GM23338 (cell line): ENCODE data around the gene CADPS2. TPM values are rescaled to one million over a fixed set of nuclear protein-coding genes. Genes with fewer than 3 reads are reported as not detected.

Experiments used
- ATAC-seq: fragments of 200-7000 bp; cut with Tn5 transposase; 3 replicates; pipeline ENCODE4 v1.9.1; 2020
- DNase-seq: peaks from one replicate; pipeline ENCODE4 v3.0.0-alpha.2; 2015; ENCODE audit warnings: low spot score
- H2AFZ ChIP-seq: fragments of 200-600 bp; sonication (generic); 2 replicates; pipeline ENCODE4 v1.8.0; 2016; ENCODE audit warnings: antibody characterized with exemption, mild to moderate bottlenecking, moderate library complexity
- H3F3A ChIP-seq: fragments of 200-600 bp; sonication (generic); replicated peaks from 2 replicates; pipeline ENCODE4 v1.8.0; 2017; ENCODE audit warnings: antibody characterized with exemption, mixed run types, low read depth
- H3K27ac ChIP-seq: fragments of 200-600 bp; sonication (generic); 2 replicates; pipeline ENCODE4 v1.6.1; 2016; ENCODE audit warnings: low read depth
- H3K27me3 ChIP-seq: fragments of 200-600 bp; sonication (generic); 2 replicates; pipeline ENCODE4 v1.8.0; 2016; ENCODE audit warnings: mild to moderate bottlenecking, mixed run types, moderate library complexity; ENCODE audit not compliant: insufficient read depth
- H3K36me3 ChIP-seq: fragments of 200-600 bp; sonication (generic); 2 replicates; pipeline ENCODE4 v1.8.0; 2016; ENCODE audit warnings: mild to moderate bottlenecking; ENCODE audit not compliant: insufficient read depth
- H3K4me1 ChIP-seq: fragments of 200-600 bp; sonication (generic); 2 replicates; pipeline ENCODE4 v1.8.0; 2016; ENCODE audit warnings: mild to moderate bottlenecking, moderate library complexity; ENCODE audit not compliant: insufficient read depth
- H3K4me2 ChIP-seq: fragments of 200-600 bp; sonication (generic); 2 replicates; pipeline ENCODE4 v1.7.1; 2017; ENCODE audit warnings: mixed run types
- H3K4me3 ChIP-seq: fragments of 200-600 bp; sonication (generic); 2 replicates; pipeline ENCODE4 v1.6.1; 2016; ENCODE audit warnings: mixed run types
- H3K79me2 ChIP-seq: fragments of 200-600 bp; sonication (generic); replicated peaks from 2 replicates; pipeline ENCODE4 v1.8.0; 2017; ENCODE audit warnings: mild to moderate bottlenecking; ENCODE audit not compliant: insufficient read depth
- H3K9me2 ChIP-seq: fragments of 200-600 bp; sonication (generic); 2 replicates; pipeline ENCODE4 v1.8.0; 2017; ENCODE audit not compliant: insufficient read depth
- H4K20me1 ChIP-seq: fragments of 200-600 bp; sonication (generic); replicated peaks from 2 replicates; pipeline ENCODE4 v1.8.0; 2017; ENCODE audit warnings: mild to moderate bottlenecking; ENCODE audit not compliant: insufficient read depth
- H3K27ac Mint-ChIP-seq: 2 replicates; pipeline ENCODE4 v1.8.0; 2020; ENCODE audit warnings: inconsistent platforms, mild to moderate bottlenecking, moderate library complexity, mixed read lengths
- H3K27me3 Mint-ChIP-seq: 3 replicates; pipeline ENCODE4 v1.8.0; 2022; ENCODE audit warnings: low read depth, mild to moderate bottlenecking, moderate library complexity, mixed read lengths, inconsistent platforms; ENCODE audit not compliant: insufficient read depth, poor library complexity
- H3K36me3 Mint-ChIP-seq: 3 replicates; pipeline ENCODE4 v1.8.0; 2021; ENCODE audit warnings: low read depth, mild to moderate bottlenecking, inconsistent platforms, moderate library complexity, mixed read lengths
- H3K4me1 Mint-ChIP-seq: 3 replicates; pipeline ENCODE4 v1.8.0; 2020; ENCODE audit warnings: mild to moderate bottlenecking, inconsistent platforms, mixed read lengths
- H3K4me3 Mint-ChIP-seq: 3 replicates; pipeline ENCODE4 v1.8.0; 2021; ENCODE audit warnings: moderate library complexity, mild to moderate bottlenecking, inconsistent platforms, mixed read lengths
- H3K9me3 Mint-ChIP-seq: 3 replicates; pipeline ENCODE4 v1.8.0; 2020; ENCODE audit warnings: moderate library complexity, mild to moderate bottlenecking, inconsistent platforms, mixed read lengths
- EZH2 ChIP-seq: fragments of 200-600 bp; sonication (generic); IDR thresholded peaks from one replicate; pipeline ENCODE4 v1.8.0; 2017; ENCODE audit warnings: antibody characterized with exemption, mild to moderate bottlenecking, low read depth; ENCODE audit not compliant: unreplicated experiment
- EZH2phosphoT487 ChIP-seq: fragments of 200-600 bp; sonication (generic); IDR thresholded peaks from one replicate; pipeline ENCODE4 v1.8.1; 2018; ENCODE audit warnings: antibody characterized with exemption; ENCODE audit not compliant: unreplicated experiment
- NANOG ChIP-seq: IDR thresholded peaks from 2 replicates; pipeline ENCODE4 v1.6.1; 2016; ENCODE audit warnings: antibody characterized with exemption, borderline replicate concordance
- ZNF331 ChIP-seq: fragments of 250-450 bp; sonication (Bioruptor Pico); IDR thresholded peaks from 2 replicates; pipeline ENCODE4 v1.5.0; 2020; ENCODE audit warnings: low read depth, mild to moderate bottlenecking, moderate library complexity
- ZNF462 ChIP-seq: fragments of 250-450 bp; sonication (Bioruptor Pico); IDR thresholded peaks from 2 replicates; pipeline ENCODE4 v1.5.0; 2020; ENCODE audit warnings: mild to moderate bottlenecking, moderate library complexity
- polyA plus RNA-seq: library from polyadenylated mRNA; unstranded; fragments of >200 nt; fragmentation: Nextera tagmentation; extraction: Ambion mirVana; gene quantifications from 2 replicates; pipeline ENCODE4 v1.2.1, GENCODE V29; 2016
- total RNA-seq: library from RNA; depleted of rRNA; stranded (reverse); fragments of >200 nt; shearing (Covaris generic); gene quantifications from 2 replicates; pipeline ENCODE4 v1.2.3, GENCODE V29; 2014

The CADPS2 gene
- total and polyA plus RNA-seq, 2 experiments from 2014 or later = 16.3 to 36.9 TPM

- H3K36me3 Mint-ChIP-seq = no peaks in the 10 kb centered on the region
- DNase-seq (peak; percentile 73), ATAC-seq (peak; percentile 58)
- no peaks in the 10 kb centered on the region for H3K79me2 ChIP-seq
- H3K4me2 ChIP-seq = peak overlapping the region; percentile 88
- no peaks in the 10 kb centered on the region for H3K36me3 ChIP-seq
- H2AFZ ChIP-seq = peak overlapping the region; percentile 83
- H3K27ac ChIP-seq = no peak overlapping the region
- peaks cover 65% of the 10 kb centered on the region for H3K27me3 Mint-ChIP-seq
- peaks cover 84% of the 10 kb centered on the region for H3K27me3 ChIP-seq
- no peaks in the 10 kb centered on the region for H3K9me2 ChIP-seq
- H3K4me3 ChIP-seq = peak overlapping the region; percentile 66
- H3K4me1 Mint-ChIP-seq = peaks cover 33% of the 10 kb centered on the region
- H3K4me3 Mint-ChIP-seq = peak overlapping the region; percentile 69
- 0 out of 2 replicates have a peak, but pooled peaks cover 8% of the 10 kb centered on the region for H3F3A ChIP-seq
- H3K27ac Mint-ChIP-seq = no peak overlapping the region
- TF ChIP-seq EZH2 (peak; percentile 84), EZH2phosphoT487 (peak; percentile 80), ZNF462 (CRISPR knock-in tag) (no peak), NANOG (no peak), ZNF331 (CRISPR knock-in tag) (no peak)
- no peaks in the 10 kb centered on the region for H3K9me3 Mint-ChIP-seq
- H3K4me1 ChIP-seq = peaks cover 39% of the 10 kb centered on the region
- H4K20me1 ChIP-seq = no peaks in the 10 kb centered on the region
Measured at GRCh38 chr7:122316467-122317388, 569.5 kb downstream of the CADPS2 start.
